ENCODE measurements around the gene RREB1.

Gene RREB1

GRCh38 chr6:7124636-7125035 is 16.9 kb downstream of the RREB1 start:
- Histone ChIP-seq H3K4me1 (peaks cover 2% of the 10 kb centered on the region), H3K27me3 (ENCODE audit: low read depth) (no peaks in the 10 kb centered on the region), H3K4me3 (no peak overlapping the region), H3K9me3 (no peaks in the 10 kb centered on the region), H3K36me3 (replicated peaks) (peaks cover 9% of the 10 kb centered on the region)
- no peak for DNase-seq (ENCODE audit: low spot score in 2 of 2)
- in situ Hi-C loops (cut with MboI; ENCODE audit: low sequenced_read_pairs), result no loop called here

GRCh38 chr6:7125290-7125689 is 17.5 kb downstream of the RREB1 start:
- Histone ChIP-seq H3K36me3 (replicated peaks) (peaks cover 9% of the 10 kb centered on the region), H3K27me3 (ENCODE audit: low read depth) (no peaks in the 10 kb centered on the region), H3K4me1 (no peaks in the 10 kb centered on the region), H3K9me3 (no peaks in the 10 kb centered on the region), H3K4me3 (no peak overlapping the region)
- in situ Hi-C loops (cut with MboI; ENCODE audit: low sequenced_read_pairs), result no loop called here
- no peak for DNase-seq (ENCODE audit: low spot score in 2 of 2)

- no peaks in the 10 kb centered on the region for H3K27me3 ChIP-seq (ENCODE audit: low read depth)
- DNase-seq (ENCODE audit: low spot score in 2 of 2), result no peak
- no peaks in the 10 kb centered on the region for H3K9me3 ChIP-seq
- in situ Hi-C loops (cut with MboI; ENCODE audit: low sequenced_read_pairs), result no loop called here
- peaks cover 6% of the 10 kb centered on the region for H3K4me1 ChIP-seq
- peaks cover 9% of the 10 kb centered on the region for H3K36me3 ChIP-seq (replicated peaks)
- no peak overlapping the region for H3K4me3 ChIP-seq
These were observed 19.0 kb downstream of the RREB1 start for GRCh38 chr6:7126754-7127153.

GRCh38 chr6:7127680-7128079 is 19.9 kb downstream of the RREB1 start:
- Histone ChIP-seq H3K4me1 (peaks cover 8% of the 10 kb centered on the region), H3K36me3 (replicated peaks) (peaks cover 2% of the 10 kb centered on the region), H3K4me3 (no peak overlapping the region), H3K27me3 (ENCODE audit: low read depth) (no peaks in the 10 kb centered on the region), H3K9me3 (no peaks in the 10 kb centered on the region)
- no peak for DNase-seq (ENCODE audit: low spot score in 2 of 2)
- in situ Hi-C loops (cut with MboI; ENCODE audit: low sequenced_read_pairs), result no loop called here

- H3K4me1 ChIP-seq, result peaks cover 8% of the 10 kb centered on the region
- H3K27me3 ChIP-seq (ENCODE audit: low read depth), result no peaks in the 10 kb centered on the region
- in situ Hi-C loops (cut with MboI; ENCODE audit: low sequenced_read_pairs), result no loop called here
- no peaks in the 10 kb centered on the region; the same call in 1 of the 2 replicates for H3K36me3 ChIP-seq (replicated peaks)
- no peaks in the 10 kb centered on the region for H3K9me3 ChIP-seq
- no peak overlapping the region for H3K4me3 ChIP-seq
- no peak for DNase-seq (ENCODE audit: low spot score in 2 of 2)
These were observed 21.6 kb downstream of the RREB1 start for GRCh38 chr6:7129360-7129759.

GRCh38 chr6:7129784-7130569 is 22.2 kb downstream of the RREB1 start:
- no peak for DNase-seq (ENCODE audit: low spot score in 2 of 2)
- H3K4me3 ChIP-seq, result no peak overlapping the region
- H3K4me1 ChIP-seq, result peaks cover 9% of the 10 kb centered on the region
- no peaks in the 10 kb centered on the region for H3K9me3 ChIP-seq
- H3K36me3 ChIP-seq (replicated peaks), result no peaks in the 10 kb centered on the region; the same call in 1 of the 2 replicates
- in situ Hi-C loops (cut with MboI; ENCODE audit: low sequenced_read_pairs), result no loop called here
- no peaks in the 10 kb centered on the region for H3K27me3 ChIP-seq (ENCODE audit: low read depth)

GRCh38 chr6:7131390-7131789 is 23.6 kb downstream of the RREB1 start:
- Histone ChIP-seq H3K4me3 (no peak overlapping the region), H3K4me1 (peaks cover 17% of the 10 kb centered on the region), H3K27me3 (ENCODE audit: low read depth) (no peaks in the 10 kb centered on the region), H3K9me3 (no peaks in the 10 kb centered on the region), H3K36me3 (replicated peaks) (no peaks in the 10 kb centered on the region; the same call in 1 of the 2 replicates)
- DNase-seq (ENCODE audit: low spot score in 2 of 2), result peak in 1 of 2 experiments; percentile 18
- in situ Hi-C loops (cut with MboI; ENCODE audit: low sequenced_read_pairs), result no loop called here

- H3K4me1 ChIP-seq, result peaks cover 27% of the 10 kb centered on the region
- no peak overlapping the region for H3K4me3 ChIP-seq
- H3K36me3 ChIP-seq (replicated peaks), result no peaks in the 10 kb centered on the region
- no peaks in the 10 kb centered on the region for H3K9me3 ChIP-seq
- DNase-seq (ENCODE audit: low spot score in 2 of 2), result no peak
- in situ Hi-C loops (cut with MboI; ENCODE audit: low sequenced_read_pairs), result no loop called here
- no peaks in the 10 kb centered on the region for H3K27me3 ChIP-seq (ENCODE audit: low read depth)
These were observed 24.8 kb downstream of the RREB1 start for GRCh38 chr6:7132398-7133035.

- Histone ChIP-seq H3K9me3 (no peaks in the 10 kb centered on the region), H3K36me3 (replicated peaks) (no peaks in the 10 kb centered on the region), H3K27me3 (ENCODE audit: low read depth) (no peaks in the 10 kb centered on the region), H3K4me3 (no peak overlapping the region), H3K4me1 (peaks cover 48% of the 10 kb centered on the region)
- no peak for DNase-seq (ENCODE audit: low spot score in 2 of 2)
- in situ Hi-C loops (cut with MboI; ENCODE audit: low sequenced_read_pairs), result no loop called here
These were observed 27.4 kb downstream of the RREB1 start for GRCh38 chr6:7134999-7135745.

GRCh38 chr6:7135755-7136154 is 28.0 kb downstream of the RREB1 start:
- no peak for DNase-seq (ENCODE audit: low spot score in 2 of 2)
- H3K36me3 ChIP-seq (replicated peaks), result no peaks in the 10 kb centered on the region
- H3K9me3 ChIP-seq, result no peaks in the 10 kb centered on the region
- H3K4me3 ChIP-seq, result no peak overlapping the region
- peaks cover 54% of the 10 kb centered on the region for H3K4me1 ChIP-seq
- in situ Hi-C loops (cut with MboI; ENCODE audit: low sequenced_read_pairs), result no loop called here
- no peaks in the 10 kb centered on the region for H3K27me3 ChIP-seq (ENCODE audit: low read depth)

- in situ Hi-C loops (cut with MboI; ENCODE audit: low sequenced_read_pairs), result no loop called here
- Histone ChIP-seq H3K4me1 (peaks cover 53% of the 10 kb centered on the region), H3K27me3 (ENCODE audit: low read depth) (no peaks in the 10 kb centered on the region), H3K36me3 (replicated peaks) (no peaks in the 10 kb centered on the region), H3K4me3 (no peak overlapping the region), H3K9me3 (no peaks in the 10 kb centered on the region)
- DNase-seq (ENCODE audit: low spot score in 2 of 2), result no peak
These were observed 29.1 kb downstream of the RREB1 start for GRCh38 chr6:7136859-7137334.

GRCh38 chr6:7137335-7138045 is 29.7 kb downstream of the RREB1 start:
- in situ Hi-C loops (cut with MboI; ENCODE audit: low sequenced_read_pairs), result no loop called here

GRCh38 chr6:7138046-7138531 is 30.3 kb downstream of the RREB1 start:
- Histone ChIP-seq H3K9me3 (no peaks in the 10 kb centered on the region), H3K27me3 (ENCODE audit: low read depth) (no peaks in the 10 kb centered on the region), H3K4me3 (no peak overlapping the region), H3K36me3 (replicated peaks) (no peaks in the 10 kb centered on the region), H3K4me1 (peaks cover 52% of the 10 kb centered on the region)
- in situ Hi-C loops (cut with MboI; ENCODE audit: low sequenced_read_pairs), result no loop called here
- DNase-seq (ENCODE audit: low spot score in 2 of 2), result peak in 1 of 2 experiments; percentile 31

More at GRCh38 chr6:7137335-7138045, 29.7 kb downstream of the RREB1 start:
- Histone ChIP-seq H3K9me3 (no peaks in the 10 kb centered on the region), H3K4me1 (peaks cover 52% of the 10 kb centered on the region), H3K36me3 (replicated peaks) (no peaks in the 10 kb centered on the region), H3K4me3 (no peak overlapping the region), H3K27me3 (ENCODE audit: low read depth) (no peaks in the 10 kb centered on the region)
- DNase-seq (ENCODE audit: low spot score in 2 of 2), result peak; percentile 64 to 77

All from HAP-1 (cell line).